IMR-90 (cell line): ENCODE measurements around the gene TREM1. TPM values are rescaled to one million over a fixed set of nuclear protein-coding genes. Genes with fewer than 3 reads are reported as not detected.

Experiments
- ATAC-seq: fragments of 200-7000 bp; cut with Tn5 transposase; 2 replicates; pipeline ENCODE4 v1.9.1; 2020; ENCODE audit warnings: low read depth, mild to moderate bottlenecking, moderate library complexity
- BruUV-seq: library from RNA; stranded (reverse); fragments of 400-500 nt; replicated peaks from 2 replicates; lab custom pipeline; 2021; lab: Mats Ljungman, UMichigan
- CTCF ChIA-PET: fragments of 300-600 bp; formaldehyde crosslinking; extraction: SDS; loops from one replicate; lab custom pipeline; 2021; ENCODE audit warnings: antibody characterized with exemption; lab: Yijun Ruan, JAX
- POLR2A ChIA-PET: fragments of 300-600 bp; sonication (Branson Sonifier 250); formaldehyde crosslinking; loops from one replicate; lab custom pipeline; 2022; ENCODE audit warnings: antibody characterized with exemption; ENCODE audit not compliant: unreplicated experiment; lab: Charles Lee
- DNase-seq: peaks from one replicate; pipeline ENCODE4 v3.0.0; 2013
- H2AFZ ChIP-seq: replicated peaks from 2 replicates; pipeline ENCODE3; 2013; ENCODE audit warnings: low read length, mild to moderate bottlenecking; ENCODE audit not compliant: poor library complexity
- H2AK5ac ChIP-seq: 2 replicates; pipeline ENCODE4 v1.6.1; 2013; ENCODE audit warnings: low read depth, low read length, inconsistent platforms
- H2AK9ac ChIP-seq: replicated peaks from 2 replicates; pipeline ENCODE3; 2013; ENCODE audit warnings: mild to moderate bottlenecking, low read depth, low read length, moderate library complexity; ENCODE audit not compliant: poor library complexity
- H2BK120ac ChIP-seq: 2 replicates; pipeline ENCODE4 v1.6.1; 2013; ENCODE audit warnings: low read depth, low read length, inconsistent platforms
- H2BK15ac ChIP-seq: 3 replicates; pipeline ENCODE4 v1.6.1; 2013; ENCODE audit warnings: low read depth, low read length, inconsistent platforms
- H2BK20ac ChIP-seq: 2 replicates; pipeline ENCODE4 v1.6.1; 2013; ENCODE audit warnings: low read depth, mild to moderate bottlenecking, inconsistent platforms, low read length, moderate library complexity
- H2BK5ac ChIP-seq: 2 replicates; pipeline ENCODE4 v1.6.1; 2013; ENCODE audit warnings: mild to moderate bottlenecking, low read depth, low read length, inconsistent platforms; ENCODE audit not compliant: poor library complexity, severe bottlenecking
- H3K14ac ChIP-seq: replicated peaks from 2 replicates; pipeline ENCODE4 v1.6.1; 2013; ENCODE audit warnings: low read depth, low read length, inconsistent platforms
- H3K18ac ChIP-seq: 2 replicates; pipeline ENCODE4 v1.6.1; 2013; ENCODE audit warnings: low read depth, low read length, control low read depth
- H3K23ac ChIP-seq: 2 replicates; pipeline ENCODE4 v1.6.1; 2013; ENCODE audit warnings: low read depth, low read length, inconsistent platforms
- H3K27ac ChIP-seq: 2 replicates; pipeline ENCODE4 v1.5.1; 2013; ENCODE audit warnings: mild to moderate bottlenecking, control low read depth, low read length; ENCODE audit not compliant: insufficient read depth
- H3K27me3 ChIP-seq: 2 replicates; pipeline ENCODE4 v1.6.1; 2013; ENCODE audit warnings: low read length; ENCODE audit not compliant: control insufficient read depth, insufficient read depth
- H3K36me3 ChIP-seq: 2 replicates; pipeline ENCODE4 v1.6.1; 2013; ENCODE audit warnings: low read length, mixed read lengths; ENCODE audit not compliant: control insufficient read depth, insufficient read depth
- H3K4ac ChIP-seq: 2 replicates; pipeline ENCODE4 v1.6.1; 2013; ENCODE audit warnings: low read depth, low read length, inconsistent platforms
- H3K4me1 ChIP-seq: 2 replicates; pipeline ENCODE4 v1.6.1; 2013; ENCODE audit warnings: low read length, mixed read lengths; ENCODE audit not compliant: control insufficient read depth, insufficient read depth
- H3K4me2 ChIP-seq: 2 replicates; pipeline ENCODE4 v1.6.1; 2013; ENCODE audit warnings: low read depth, mild to moderate bottlenecking, control low read depth, low read length, moderate library complexity
- H3K4me3 ChIP-seq: 2 replicates; pipeline ENCODE4 v1.5.1; 2013; ENCODE audit warnings: low read depth, mild to moderate bottlenecking, control low read depth, low read length, moderate library complexity; ENCODE audit not compliant: insufficient read depth
- H3K56ac ChIP-seq: 2 replicates; pipeline ENCODE4 v1.6.1; 2013; ENCODE audit warnings: low read length, inconsistent platforms; ENCODE audit not compliant: insufficient read depth; ENCODE audit errors: extremely low read depth
- H3K79me1 ChIP-seq, 2 experiments: 2 replicates each; pipeline ENCODE4 v1.6.1; 2013; ENCODE audit warnings: low read length in 2 of 2, inconsistent platforms in 1 of 2, low read depth in 1 of 2
- H3K9ac ChIP-seq: 2 replicates; pipeline ENCODE4 v1.6.1; 2013; ENCODE audit warnings: low read depth, low read length, control low read depth
- H3K9me1 ChIP-seq: 2 replicates; pipeline ENCODE4 v1.6.1; 2013; ENCODE audit warnings: low read length, inconsistent platforms; ENCODE audit not compliant: insufficient read depth
- H3K9me3 ChIP-seq: 2 replicates; pipeline ENCODE4 v1.6.1; 2013; ENCODE audit warnings: low read length; ENCODE audit not compliant: control insufficient read depth, insufficient read depth
- H4K20me1 ChIP-seq: 2 replicates; pipeline ENCODE4 v1.6.1; 2013; ENCODE audit warnings: low read length, inconsistent platforms; ENCODE audit not compliant: insufficient read depth
- H4K5ac ChIP-seq: 2 replicates; pipeline ENCODE4 v1.6.1; 2013; ENCODE audit warnings: mild to moderate bottlenecking, low read depth, low read length, control low read depth
- H4K8ac ChIP-seq, 2 experiments: 2 replicates each; pipeline ENCODE4 v1.6.1; 2013; ENCODE audit warnings: low read depth in 2 of 2, low read length in 2 of 2, control low read depth in 1 of 2, inconsistent platforms in 1 of 2
- H4K91ac ChIP-seq: 2 replicates; pipeline ENCODE4 v1.6.1; 2013; ENCODE audit warnings: low read depth, low read length, inconsistent platforms; ENCODE audit not compliant: insufficient read depth
- CHD1 ChIP-seq: IDR thresholded peaks from 2 replicates; pipeline ENCODE4 v1.6.1; 2012; ENCODE audit warnings: low read depth, low read length, improper control_type of control experiment
- MAZ ChIP-seq: IDR thresholded peaks from 2 replicates; pipeline ENCODE4 v1.6.1; 2012; ENCODE audit warnings: low read depth, mild to moderate bottlenecking, low read length, improper control_type of control experiment, moderate library complexity, borderline replicate concordance
- MXI1 ChIP-seq: IDR thresholded peaks from 2 replicates; pipeline ENCODE4 v1.6.1; 2012; ENCODE audit warnings: low read depth, mild to moderate bottlenecking, low read length, moderate library complexity, borderline replicate concordance
- RCOR1 ChIP-seq: IDR thresholded peaks from 2 replicates; pipeline ENCODE4 v1.6.1; 2012; ENCODE audit warnings: mild to moderate bottlenecking, low read length, improper control_type of control experiment; ENCODE audit not compliant: insufficient replicate concordance
- SMC3 ChIP-seq: fragments of 150-350 bp; IDR thresholded peaks from 2 replicates; pipeline ENCODE4 v1.6.1; 2016; ENCODE audit warnings: low read depth, mild to moderate bottlenecking, antibody characterized with exemption, low read length, moderate library complexity
- WGBS, 2 experiments: methylation state at CpG; one replicate each; pipeline versions ENCODE4 v1.1.5 to v1.1.7; 2013; ENCODE audit warnings: missing lambda C conversion rate in 2 of 2; ENCODE audit not compliant: insufficient read length in 1 of 2; ENCODE audit errors: extremely low coverage in 2 of 2; 5-methylcytosine and 5-hydroxymethylcytosine counted together
- dilution Hi-C: fragments of 300-500 bp; cut with HindIII; formaldehyde crosslinking; loops from one replicate; pipeline ENCODE4 v1.14.3; 2018; ENCODE audit warnings: low sequenced_read_pairs; ENCODE audit not compliant: unreplicated experiment
- in situ Hi-C: fragments of 300-500 bp; cut with MboI; formaldehyde crosslinking; loops from 3 replicates; pipeline ENCODE4 v1.14.3; 2019; ENCODE audit warnings: low sequenced_read_pairs, inconsistent platforms, mixed read lengths
- intact Hi-C: fragments of 100-400 bp; cut with micrococcal nuclease; formaldehyde crosslinking; loops from 2 replicates; pipeline ENCODE4 v1.10.0; 2022
- polyA plus RNA-seq, 3 experiments: library from polyadenylated mRNA; depleted of rRNA; stranded (reverse); fragments of >200 nt; gene quantifications; 2 replicates each; pipeline ENCODE4 v1.2.3, GENCODE V29; 2012; ENCODE audit warnings: low replicate concordance in 1 of 3
- total RNA-seq: library from RNA; depleted of rRNA; stranded (reverse); fragments of >200 nt; gene quantifications from 2 replicates; pipeline ENCODE4 v1.2.3, GENCODE V29; 2012

TREM1 gene
- total and polyA plus RNA-seq, 2 of the 4 experiments (the other 2 are of a cell fraction) = not detected

DNA sequence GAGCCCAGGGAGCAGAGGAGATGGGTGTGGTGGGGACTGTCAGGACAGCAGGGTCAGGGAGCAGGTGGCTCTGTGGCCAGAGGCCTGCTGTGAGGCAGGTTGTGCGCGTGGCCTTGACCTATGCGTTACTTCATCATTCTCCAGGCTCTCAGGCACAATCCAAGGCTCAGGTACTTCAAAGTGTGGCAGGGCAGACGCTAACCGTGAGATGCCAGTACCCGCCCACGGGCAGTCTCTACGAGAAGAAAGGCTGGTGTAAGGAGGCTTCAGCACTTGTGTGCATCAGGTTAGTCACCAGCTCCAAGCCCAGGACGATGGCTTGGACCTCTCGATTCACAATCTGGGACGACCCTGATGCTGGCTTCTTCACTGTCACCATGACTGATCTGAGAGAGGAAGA is 49.5 kb upstream of the TREM1 start:
- no peak for ATAC-seq
- H3K27me3 ChIP-seq = peaks cover 39% of the 10 kb centered on the region
- H2BK20ac ChIP-seq = no peak overlapping the region
- H4K8ac ChIP-seq = no peak overlapping the region
- H3K4ac ChIP-seq = no peak overlapping the region
- no peak overlapping the region for H3K9ac ChIP-seq
- no peak overlapping the region for H3K23ac ChIP-seq
- 38% methylated on average over 3 of the region's 11 CpGs; no CpG with 5 or more reads in 1 of the 2 experiments for WGBS, 2 experiments
- dilution Hi-C loops = no loop called here
- POLR2A ChIA-PET = no interaction called here
- CTCF ChIA-PET = no interaction called here
- in situ Hi-C loops = no loop called here
- no peak overlapping the region for H2BK120ac ChIP-seq
- no peak overlapping the region for H3K27ac ChIP-seq
- H3K79me1 ChIP-seq = no peaks in the 10 kb centered on the region
- H3K14ac ChIP-seq = no peak overlapping the region
- H4K20me1 ChIP-seq = no peaks in the 10 kb centered on the region
- H3K56ac ChIP-seq = no peak overlapping the region
- H4K91ac ChIP-seq = no peak overlapping the region
- no peaks in the 10 kb centered on the region for H3K9me1 ChIP-seq
- no peak overlapping the region for H3K4me2 ChIP-seq
- no peak overlapping the region for H2BK5ac ChIP-seq
- no peaks in the 10 kb centered on the region for H3K9me3 ChIP-seq
- no peak overlapping the region for H3K18ac ChIP-seq
- intact Hi-C loops = no loop called here
- H3K4me1 ChIP-seq = no peaks in the 10 kb centered on the region
- no peak overlapping the region for H2AFZ ChIP-seq
- BruUV-seq = no TSS peak
- no peak overlapping the region for H2AK9ac ChIP-seq
- no peaks in the 10 kb centered on the region for H3K36me3 ChIP-seq
- H3K4me3 ChIP-seq = no peak overlapping the region
- no peak overlapping the region for H2AK5ac ChIP-seq
- no peak for DNase-seq
- no peak for TF ChIP-seq SMC3
- no peak for TF ChIP-seq MAZ
- TF ChIP-seq RCOR1 = no peak
- TF ChIP-seq CHD1 = no peak
- no peak for TF ChIP-seq MXI1
- no peak overlapping the region for H2BK15ac ChIP-seq
- no peak overlapping the region for H4K5ac ChIP-seq
